Loucy (cell line): ENCODE measurements around the gene CASQ2.

Experiments used
- H2AFZ ChIP-seq: fragments of 200-600 bp; sonication (generic); 2 replicates; pipeline ENCODE4 v1.6.0; 2016; ENCODE audit warnings: antibody characterized with exemption, mild to moderate bottlenecking, low read length, moderate library complexity
- H3F3A ChIP-seq: fragments of 200-600 bp; 2 replicates; pipeline ENCODE4 v1.6.0; 2016; ENCODE audit warnings: antibody characterized with exemption, low read depth, mild to moderate bottlenecking
- H3K27me3 ChIP-seq: fragments of 200-600 bp; sonication (generic); 2 replicates; pipeline ENCODE4 v1.6.1; 2014; ENCODE audit warnings: low read length, mild to moderate bottlenecking; ENCODE audit not compliant: insufficient read depth, poor library complexity, severe bottlenecking
- H3K36me3 ChIP-seq: fragments of 200-600 bp; sonication (generic); 2 replicates; pipeline ENCODE4 v1.6.1; 2016; ENCODE audit warnings: low read length; ENCODE audit not compliant: insufficient read depth
- H3K4me1 ChIP-seq: fragments of 200-600 bp; sonication (generic); 2 replicates; pipeline ENCODE4 v1.5.1; 2014; ENCODE audit warnings: low read length, mild to moderate bottlenecking; ENCODE audit not compliant: insufficient read depth, poor library complexity, severe bottlenecking
- H3K4me2 ChIP-seq: fragments of 200-600 bp; sonication (generic); 2 replicates; pipeline ENCODE4 v1.6.0; 2014; ENCODE audit warnings: antibody characterized with exemption, low read length, low read depth, mild to moderate bottlenecking; ENCODE audit not compliant: poor library complexity, severe bottlenecking
- H3K4me3 ChIP-seq: fragments of 200-600 bp; sonication (generic); 2 replicates; pipeline ENCODE4 v1.5.1; 2014; ENCODE audit warnings: low read length, mild to moderate bottlenecking, mixed read lengths; ENCODE audit not compliant: poor library complexity, severe bottlenecking
- H3K79me2 ChIP-seq: fragments of 200-600 bp; sonication (generic); 2 replicates; pipeline ENCODE4 v1.6.1; 2014; ENCODE audit warnings: low read length; ENCODE audit not compliant: insufficient read depth
- H3K9ac ChIP-seq: fragments of 200-600 bp; sonication (generic); 2 replicates; pipeline ENCODE4 v1.6.0; 2014; ENCODE audit warnings: mild to moderate bottlenecking, low read depth, low read length, moderate library complexity; ENCODE audit not compliant: poor library complexity, severe bottlenecking
- H3K9me2 ChIP-seq: fragments of 200-600 bp; sonication (generic); replicated peaks from 2 replicates; pipeline ENCODE4 v1.6.1; 2016; ENCODE audit warnings: low read depth, low read length, mixed read lengths
- H3K9me3 ChIP-seq: fragments of 200-600 bp; sonication (generic); 2 replicates; pipeline ENCODE4 v1.6.1; 2014; ENCODE audit warnings: mild to moderate bottlenecking, antibody characterized with exemption, low read length, low read depth; ENCODE audit not compliant: insufficient read depth
- H4K20me1 ChIP-seq: fragments of 200-600 bp; sonication (generic); 2 replicates; pipeline ENCODE4 v1.6.0; 2014; ENCODE audit warnings: antibody characterized with exemption, low read length, mild to moderate bottlenecking; ENCODE audit not compliant: insufficient read depth, poor library complexity, severe bottlenecking
- EZH2phosphoT487 ChIP-seq: fragments of 200-600 bp; IDR thresholded peaks from 2 replicates; pipeline ENCODE4 v1.6.1; 2018; ENCODE audit warnings: antibody characterized with exemption, mild to moderate bottlenecking, moderate library complexity, borderline replicate concordance
- TF ChIP-seq, protein P1 (sequence below): fragments of 200-600 bp; sonication (generic); conservative IDR thresholded peaks from 2 replicates; pipeline ENCODE4 v1.5.1; 2014; ENCODE audit warnings: mild to moderate bottlenecking, antibody characterized with exemption, low read length

The CASQ2 gene

DNA sequence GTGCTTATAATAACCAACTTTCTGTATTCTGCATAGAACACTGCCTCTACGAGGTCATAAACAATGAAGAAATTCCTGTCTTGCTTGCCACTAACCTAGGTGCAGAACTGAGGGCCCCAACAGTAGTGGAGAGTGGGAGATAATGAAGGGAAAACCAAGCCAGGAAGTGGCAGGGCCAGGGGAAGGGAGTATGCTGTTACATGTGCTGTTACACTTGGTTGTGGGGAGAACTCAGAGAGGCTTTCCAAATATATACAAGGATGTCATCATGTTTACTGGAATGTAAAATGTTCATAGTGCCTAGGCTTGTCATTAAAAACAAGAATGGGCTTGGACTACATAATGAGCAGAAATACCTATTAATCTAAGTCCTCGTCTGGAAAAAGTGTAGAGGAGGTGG is 41.3 kb upstream of the CASQ2 start:
- H3K36me3 ChIP-seq = no peaks in the 10 kb centered on the region
- TF ChIP-seq, protein P1, sequence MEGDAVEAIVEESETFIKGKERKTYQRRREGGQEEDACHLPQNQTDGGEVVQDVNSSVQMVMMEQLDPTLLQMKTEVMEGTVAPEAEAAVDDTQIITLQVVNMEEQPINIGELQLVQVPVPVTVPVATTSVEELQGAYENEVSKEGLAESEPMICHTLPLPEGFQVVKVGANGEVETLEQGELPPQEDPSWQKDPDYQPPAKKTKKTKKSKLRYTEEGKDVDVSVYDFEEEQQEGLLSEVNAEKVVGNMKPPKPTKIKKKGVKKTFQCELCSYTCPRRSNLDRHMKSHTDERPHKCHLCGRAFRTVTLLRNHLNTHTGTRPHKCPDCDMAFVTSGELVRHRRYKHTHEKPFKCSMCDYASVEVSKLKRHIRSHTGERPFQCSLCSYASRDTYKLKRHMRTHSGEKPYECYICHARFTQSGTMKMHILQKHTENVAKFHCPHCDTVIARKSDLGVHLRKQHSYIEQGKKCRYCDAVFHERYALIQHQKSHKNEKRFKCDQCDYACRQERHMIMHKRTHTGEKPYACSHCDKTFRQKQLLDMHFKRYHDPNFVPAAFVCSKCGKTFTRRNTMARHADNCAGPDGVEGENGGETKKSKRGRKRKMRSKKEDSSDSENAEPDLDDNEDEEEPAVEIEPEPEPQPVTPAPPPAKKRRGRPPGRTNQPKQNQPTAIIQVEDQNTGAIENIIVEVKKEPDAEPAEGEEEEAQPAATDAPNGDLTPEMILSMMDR = no peak
- TF ChIP-seq EZH2phosphoT487 = no peak
- H3K9me2 ChIP-seq = no peaks in the 10 kb centered on the region
- H3K4me2 ChIP-seq = no peak overlapping the region
- H3K4me3 ChIP-seq = no peak overlapping the region
- H3K4me1 ChIP-seq = peaks cover 10% of the 10 kb centered on the region
- no peaks in the 10 kb centered on the region for H3K9me3 ChIP-seq
- H2AFZ ChIP-seq = peak overlapping the region; percentile 85; the same call in 1 of the 2 replicates
- no peaks in the 10 kb centered on the region for H3K79me2 ChIP-seq
- H3F3A ChIP-seq = no peaks in the 10 kb centered on the region
- no peaks in the 10 kb centered on the region for H3K27me3 ChIP-seq
- no peak overlapping the region for H3K9ac ChIP-seq
- no peaks in the 10 kb centered on the region for H4K20me1 ChIP-seq

DNA sequence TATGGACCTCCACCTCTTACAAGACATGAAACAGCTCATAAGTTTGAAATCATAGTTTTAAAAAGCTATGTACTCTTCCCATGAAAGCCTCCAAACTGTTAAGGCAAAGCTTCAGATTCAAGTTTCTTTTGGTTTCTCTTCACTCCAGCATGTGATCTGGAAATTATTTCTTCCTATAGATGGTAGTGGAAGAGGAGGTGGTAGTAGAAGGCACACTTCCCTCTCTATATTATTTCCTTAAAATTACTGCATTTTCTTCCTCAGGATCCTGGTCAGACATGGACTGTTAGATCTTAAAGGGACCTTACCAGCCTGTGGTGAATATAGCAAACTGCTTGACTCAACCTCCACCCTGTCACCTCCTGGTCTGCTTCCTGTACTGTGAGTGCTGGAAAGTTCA is 40.6 kb upstream of the CASQ2 start:
- Histone ChIP-seq H3K36me3 (no peaks in the 10 kb centered on the region), H3K4me1 (peaks cover 10% of the 10 kb centered on the region), H3K9ac (no peak overlapping the region), H2AFZ (peak overlapping the region; percentile 85), H3K27me3 (no peaks in the 10 kb centered on the region), H3K4me3 (no peak overlapping the region), H3K9me3 (no peaks in the 10 kb centered on the region), H3K9me2 (no peaks in the 10 kb centered on the region), H3K4me2 (no peak overlapping the region), H4K20me1 (no peaks in the 10 kb centered on the region), H3K79me2 (no peaks in the 10 kb centered on the region), H3F3A (no peaks in the 10 kb centered on the region)
- no peak for TF ChIP-seq EZH2phosphoT487
- TF ChIP-seq, protein P1 = no peak

DNA sequence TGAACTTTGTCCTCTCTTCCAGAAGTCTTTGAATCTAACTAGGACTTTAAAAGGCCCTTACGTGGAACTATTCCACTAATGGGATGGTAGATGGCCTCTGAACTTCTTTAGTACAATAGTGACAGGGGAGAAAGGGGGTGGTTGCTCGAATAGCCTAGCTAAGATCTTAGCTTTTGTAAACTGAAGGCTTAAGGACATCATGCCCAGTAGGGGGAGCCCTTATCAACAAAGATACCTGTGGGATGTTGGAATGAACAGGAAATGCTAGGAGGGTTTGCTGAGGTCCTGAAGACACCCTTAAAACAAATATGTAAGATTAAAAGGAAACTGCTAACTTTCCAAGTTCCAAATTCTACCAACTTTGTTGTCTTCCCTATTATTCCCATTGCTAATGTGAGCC is 39.2 kb upstream of the CASQ2 start:
- Histone ChIP-seq H3K4me2 (no peak overlapping the region), H4K20me1 (no peaks in the 10 kb centered on the region), H3K9me3 (no peaks in the 10 kb centered on the region), H3K27me3 (no peaks in the 10 kb centered on the region), H3F3A (no peaks in the 10 kb centered on the region), H3K4me3 (no peak overlapping the region), H3K36me3 (no peaks in the 10 kb centered on the region), H3K79me2 (no peaks in the 10 kb centered on the region), H3K9me2 (no peaks in the 10 kb centered on the region), H2AFZ (peak overlapping the region; percentile 65), H3K9ac (no peak overlapping the region), H3K4me1 (peaks cover 10% of the 10 kb centered on the region)
- TF ChIP-seq EZH2phosphoT487 = no peak
- TF ChIP-seq, protein P1 = peak; percentile 94
